Body of pancreas (tissue), 4 donors: ENCODE data around the gene GJC3. TPM values are rescaled to one million over a fixed set of nuclear protein-coding genes. Genes with fewer than 3 reads are reported as not detected.
"Not testable (repeated sequence)": the region's sequence is repeated elsewhere in the genome, so short reads cannot be mapped to it uniquely, and the experiment has no call there.

ENCODE experiments used
- ATAC-seq: fragments of 150-250 bp; one replicate; pipeline ENCODE4 v1.9.1; 2016
- DNase-seq, 4 donors: peaks; one replicate each; pipeline ENCODE4 v3.0.0-alpha.2; 2019
- H3K27ac ChIP-seq, 4 donors: fragments of 200-600 bp; sonication (generic); 1 replicate in 3 of 4; 2 replicates in 1 of 4; pipeline versions ENCODE4 v1.5.1 to v1.6.1; 2016 to 2019; ENCODE audit warnings: mild to moderate bottlenecking in 1 of 4, mixed read lengths in 1 of 4, moderate library complexity in 1 of 4
- H3K27me3 ChIP-seq, 2 donors: fragments of 200-600 bp; sonication (generic); one replicate each; pipeline ENCODE4 v1.6.0; 2016; ENCODE audit warnings: mild to moderate bottlenecking in 1 of 2
- H3K36me3 ChIP-seq, 2 donors: fragments of 200-600 bp; sonication (generic); replicated peaks in 1 of 2; 2 replicates each; pipeline ENCODE4 v1.5.1; 2016; ENCODE audit warnings: low read depth in 2 of 2; ENCODE audit not compliant: insufficient read depth in 1 of 2
- H3K4me1 ChIP-seq: fragments of 200-600 bp; sonication (generic); one replicate; pipeline ENCODE4 v1.6.0; 2016
- H3K4me3 ChIP-seq, 2 donors: fragments of 200-600 bp; sonication (generic); 1 replicate in 1 of 2; 2 replicates in 1 of 2; pipeline ENCODE4 v1.5.1; 2016 to 2019
- H3K9me3 ChIP-seq, 3 donors: fragments of 200-600 bp; sonication (generic); 1 replicate in 2 of 3; 2 replicates in 1 of 3; pipeline ENCODE4 v1.5.1; 2016
- CTCF ChIP-seq, 7 experiments: fragments of 450-650 bp in 4 of 7; fragments of 200-600 bp in 3 of 7; sonication (generic) in 3 of 7; IDR thresholded peaks; one replicate each; pipeline ENCODE4 v1.5.1; 2016 to 2019; ENCODE audit warnings: antibody characterized with exemption in 7 of 7
- POLR2A ChIP-seq, 3 donors: fragments of 450-650 bp; IDR thresholded peaks; one replicate each; pipeline ENCODE4 v1.6.1; 2016; ENCODE audit warnings: antibody characterized with exemption in 3 of 3, mild to moderate bottlenecking in 2 of 3
- WGBS, 2 donors: methylation state at CpG; one replicate each; pipeline ENCODE4 v1.1.5; 2017; 5-methylcytosine and 5-hydroxymethylcytosine counted together
- intact Hi-C: fragments of 100-400 bp; cut with DNase I; formaldehyde crosslinking; loops from one replicate; pipeline ENCODE4 v1.15.1; 2023
- total RNA-seq, 2 donors: library from RNA; depleted of rRNA; stranded (reverse); fragments of >200 nt; gene quantifications; one replicate each; pipeline ENCODE4 v1.1.0, GENCODE V29; 2016

GJC3 gene
- total RNA-seq, 2 donors from 2014 or later: not detected

- intact Hi-C loops: no loop called here
- Histone ChIP-seq H3K9me3 (no peaks in the 10 kb centered on the region), H3K4me1 (no peaks in the 10 kb centered on the region), H3K27ac (no peak overlapping the region), H3K4me3 (no peak overlapping the region), H3K27me3 (no peaks in the 10 kb centered on the region), H3K36me3 (peaks cover 0 to 2% of the 10 kb centered on the region in 2 donors)
- DNase-seq: no peak
- TF ChIP-seq POLR2A (IDR thresholded peaks at IDR 0.05): no peak
- no peak for TF ChIP-seq CTCF (IDR thresholded peaks at IDR 0.05)
- ATAC-seq: no peak
These were observed 34.7 kb downstream of the GJC3 start for GRCh38 chr7:99894738-99895137.

GRCh38 chr7:99893280-99893679, 36.1 kb downstream of the GJC3 start:
- TF ChIP-seq CTCF (IDR thresholded peaks at IDR 0.05): no peak
- TF ChIP-seq POLR2A (IDR thresholded peaks at IDR 0.05): no peak
- peaks cover 0 to 2% of the 10 kb centered on the region in 2 donors for H3K36me3 ChIP-seq
- no peak overlapping the region for H3K4me3 ChIP-seq
- WGBS, 2 donors: 69 to 70% methylated on average over 5 of the region's 5 CpGs
- ATAC-seq (no peak), DNase-seq (no peak)
- H3K27ac ChIP-seq: no peak overlapping the region
- no peaks in the 10 kb centered on the region for H3K9me3 ChIP-seq
- intact Hi-C loops: no loop called here
- H3K4me1 ChIP-seq: no peaks in the 10 kb centered on the region
- no peaks in the 10 kb centered on the region for H3K27me3 ChIP-seq

- intact Hi-C loops, H3K4me3 ChIP-seq, ATAC-seq, H3K27me3 ChIP-seq, H3K9me3 ChIP-seq, H3K27ac ChIP-seq, H3K36me3 ChIP-seq, H3K4me1 ChIP-seq, DNase-seq: not testable (repeated sequence)
- 94 to 96% methylated on average over 2 of the region's 2 CpGs for WGBS, 2 donors
These were observed 39.1 kb downstream of the GJC3 start for GRCh38 chr7:99890348-99890747.

- DNase-seq, ATAC-seq, H3K27me3 ChIP-seq, H3K36me3 ChIP-seq, H3K9me3 ChIP-seq, intact Hi-C loops, H3K4me3 ChIP-seq, H3K4me1 ChIP-seq, H3K27ac ChIP-seq: not testable (repeated sequence)
- WGBS, 2 donors: 73 to 81% methylated on average over 3 to 17 of the region's 29 CpGs
These were observed 41.1 kb downstream of the GJC3 start for GRCh38 chr7:99888366-99888765.

- ATAC-seq: no peak
- no peak for TF ChIP-seq POLR2A (IDR thresholded peaks at IDR 0.05)
- TF ChIP-seq CTCF (IDR thresholded peaks at IDR 0.05): no peak
- Histone ChIP-seq H3K27ac (no peak overlapping the region), H3K27me3 (no peaks in the 10 kb centered on the region), H3K36me3 (no peaks in the 10 kb centered on the region), H3K4me1 (no peaks in the 10 kb centered on the region), H3K4me3 (no peak overlapping the region), H3K9me3 (no peaks in the 10 kb centered on the region)
- DNase-seq: no peak
- intact Hi-C loops: no loop called here
- 79 to 91% methylated on average over 4 of the region's 4 CpGs for WGBS, 2 donors
These were observed 48.0 kb downstream of the GJC3 start for GRCh38 chr7:99881370-99881769.

- H3K4me1 ChIP-seq: no peaks in the 10 kb centered on the region
- no peaks in the 10 kb centered on the region for H3K36me3 ChIP-seq
- no peak for TF ChIP-seq CTCF (IDR thresholded peaks at IDR 0.05)
- TF ChIP-seq POLR2A (IDR thresholded peaks at IDR 0.05): no peak
- H3K27ac ChIP-seq: no peak within 1 kb of the TSS
- 65 to 74% methylated on average over 3 of the region's 3 CpGs for WGBS, 2 donors
- ATAC-seq (no peak), DNase-seq (no peak)
- intact Hi-C loops: no loop called here
- H3K9me3 ChIP-seq: no peaks in the 10 kb centered on the region
- no peaks in the 10 kb centered on the region for H3K27me3 ChIP-seq
- no peak within 1 kb of the TSS for H3K4me3 ChIP-seq
These were observed 52.5 kb downstream of the GJC3 start, which contains the start of gene OR2AE1 for GRCh38 chr7:99876933-99877332. OR2AE1 (minus strand) TSS chr7:99877033; CDS start chr7:99877033, 0 bp downstream.
